Lower lobe of right lung (tissue), 2 donors: ENCODE results near the gene HERPUD1. TPM values are rescaled to one million over a fixed set of nuclear protein-coding genes. Genes with fewer than 3 reads are reported as not detected.
A peak's percentile ranks its signal among the peaks of the same experiment; 100 is the strongest.

Experiments
- ATAC-seq, 2 donors: fragments of 200-7000 bp; cut with Tn5 transposase; one replicate each; pipeline ENCODE4 v1.9.1; 2020 to 2022; ENCODE audit warnings: mild to moderate bottlenecking in 2 of 2, moderate library complexity in 2 of 2
- DNase-seq: peaks from one replicate; pipeline ENCODE4 v3.0.0-alpha.2; 2020
- H3K27ac ChIP-seq: fragments of 200-600 bp; one replicate; pipeline ENCODE4 v1.8.0; 2022
- H3K27me3 ChIP-seq: fragments of 200-600 bp; one replicate; pipeline ENCODE4 v1.8.0; 2022; ENCODE audit warnings: low read depth
- H3K36me3 ChIP-seq: fragments of 200-600 bp; one replicate; pipeline ENCODE4 v1.8.0; 2022; ENCODE audit warnings: mild to moderate bottlenecking
- H3K4me1 ChIP-seq: fragments of 200-600 bp; one replicate; pipeline ENCODE4 v1.8.0; 2022
- H3K4me3 ChIP-seq: fragments of 200-600 bp; one replicate; pipeline ENCODE4 v1.8.0; 2022; ENCODE audit warnings: mild to moderate bottlenecking
- H3K9me3 ChIP-seq: fragments of 200-600 bp; one replicate; pipeline ENCODE4 v1.8.0; 2022
- CTCF ChIP-seq: fragments of 200-600 bp; IDR thresholded peaks from one replicate; pipeline ENCODE4 v1.8.0; 2022; ENCODE audit warnings: antibody characterized with exemption, mild to moderate bottlenecking
- intact Hi-C: fragments of 100-400 bp; cut with DNase I; formaldehyde crosslinking; loops from one replicate; pipeline ENCODE4 v1.11.0; 2022
- total RNA-seq: library from RNA; stranded (reverse); fragmentation: NEBNext Ultra II Directional; extraction: Animal tissue kit (Norgen Biotek cat#: 25700); gene quantifications from one replicate; pipeline ENCODE4 v1.2.1, GENCODE V29; 2021
- donor health status: DM: no; HTN: yes; CAD: no; lungs with severe emphysema.

HERPUD1 gene
- total RNA-seq, 1 donor from 2014 or later = 174 TPM

GRCh38 chr16:56886296-56886695 lies 45.6 kb upstream of the HERPUD1 start:
- H3K27me3 ChIP-seq = no peaks in the 10 kb centered on the region
- no peak overlapping the region for H3K4me3 ChIP-seq
- no peak for DNase-seq
- H3K36me3 ChIP-seq = no peaks in the 10 kb centered on the region
- ATAC-seq = no peak
- no peak for TF ChIP-seq CTCF
- no peak overlapping the region for H3K27ac ChIP-seq
- no peaks in the 10 kb centered on the region for H3K4me1 ChIP-seq
- intact Hi-C loops = no loop called here
- H3K9me3 ChIP-seq = no peaks in the 10 kb centered on the region

GRCh38 chr16:56886826-56887225 lies 45.1 kb upstream of the HERPUD1 start:
- Histone ChIP-seq H3K4me3 (no peak overlapping the region), H3K27me3 (no peaks in the 10 kb centered on the region), H3K4me1 (no peaks in the 10 kb centered on the region), H3K36me3 (no peaks in the 10 kb centered on the region), H3K27ac (no peak overlapping the region), H3K9me3 (no peaks in the 10 kb centered on the region)
- no peak for ATAC-seq
- intact Hi-C loops = no loop called here
- no peak for TF ChIP-seq CTCF
- DNase-seq = no peak

- Histone ChIP-seq H3K27ac (no peak overlapping the region), H3K4me1 (no peaks in the 10 kb centered on the region), H3K9me3 (no peaks in the 10 kb centered on the region), H3K36me3 (no peaks in the 10 kb centered on the region), H3K4me3 (no peak overlapping the region), H3K27me3 (no peaks in the 10 kb centered on the region)
- no peak for TF ChIP-seq CTCF
- ATAC-seq (peak in 1 of 2 donors; percentile 33), DNase-seq (no peak)
- intact Hi-C loops = no loop called here
Observed at GRCh38 chr16:56888806-56889205, 43.1 kb upstream of the HERPUD1 start.

- Histone ChIP-seq H3K36me3 (no peaks in the 10 kb centered on the region), H3K4me1 (no peaks in the 10 kb centered on the region), H3K27ac (no peak overlapping the region), H3K27me3 (no peaks in the 10 kb centered on the region), H3K4me3 (no peak overlapping the region), H3K9me3 (no peaks in the 10 kb centered on the region)
- TF ChIP-seq CTCF = no peak
- no peak for DNase-seq
- no peak for ATAC-seq
- intact Hi-C loops = no loop called here
Observed at GRCh38 chr16:56889206-56889605, 42.7 kb upstream of the HERPUD1 start.

DNA sequence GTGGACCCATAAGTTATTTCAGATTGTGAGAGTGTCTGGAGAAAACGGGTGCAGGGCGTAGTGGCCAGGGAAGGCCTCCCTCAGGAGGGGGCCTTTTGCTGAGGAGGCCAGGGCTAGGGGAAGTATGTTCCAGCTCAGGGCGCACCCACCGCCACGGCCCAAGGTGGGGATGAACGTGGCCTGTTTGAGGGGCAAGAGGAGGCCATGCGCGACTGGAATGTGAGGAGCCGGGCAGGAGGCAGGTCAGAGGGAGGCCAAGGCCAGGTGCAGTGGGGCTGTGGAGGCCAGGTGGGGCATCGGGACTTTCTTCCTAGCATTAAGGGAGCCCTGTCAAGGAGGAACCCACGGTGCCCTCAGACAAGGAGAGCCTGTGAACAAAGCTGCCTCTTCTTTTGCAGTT lies 40.3 kb upstream of the HERPUD1 start:
- no peak overlapping the region for H3K4me3 ChIP-seq
- H3K27me3 ChIP-seq = no peaks in the 10 kb centered on the region
- intact Hi-C loops = no loop called here
- no peak for ATAC-seq
- no peak overlapping the region for H3K27ac ChIP-seq
- H3K36me3 ChIP-seq = no peaks in the 10 kb centered on the region
- H3K4me1 ChIP-seq = no peaks in the 10 kb centered on the region
- H3K9me3 ChIP-seq = no peaks in the 10 kb centered on the region
- no peak for TF ChIP-seq CTCF
- no peak for DNase-seq

- intact Hi-C loops = no loop called here
Observed at GRCh38 chr16:56892705-56893104, 39.2 kb upstream of the HERPUD1 start.

More at GRCh38 chr16:56892705-56893104, 39.2 kb upstream of the HERPUD1 start:
- Histone ChIP-seq H3K27me3 (no peaks in the 10 kb centered on the region), H3K27ac (no peak overlapping the region), H3K4me3 (no peak overlapping the region), H3K4me1 (no peaks in the 10 kb centered on the region), H3K9me3 (no peaks in the 10 kb centered on the region), H3K36me3 (no peaks in the 10 kb centered on the region)
- ATAC-seq (no peak), DNase-seq (no peak)
- TF ChIP-seq CTCF = no peak
